ENCODE data around the gene HELZ2.

Gene HELZ2

GRCh38 chr20:63536997-63537524 lies 37.0 kb downstream of the HELZ2 start, which contains the start of gene PTK6:
PTK6 (minus strand) TSS chr20:63537376; CDS start chr20:63537314, 62 bp downstream.
- DNase-seq = no peak

- DNase-seq = no peak
These were observed 37.6 kb downstream of the HELZ2 start for GRCh38 chr20:63536241-63536977.

GRCh38 chr20:63534831-63535651 lies 39.0 kb downstream of the HELZ2 start:
- no peak for DNase-seq

GRCh38 chr20:63534427-63534830 lies 39.6 kb downstream of the HELZ2 start:
- DNase-seq = no peak

GRCh38 chr20:63533871-63534393 lies 40.1 kb downstream of the HELZ2 start:
- no peak for DNase-seq

- no peak for DNase-seq
These were observed 40.7 kb downstream of the HELZ2 start for GRCh38 chr20:63533388-63533787.

- no peak for DNase-seq
These were observed 41.5 kb downstream of the HELZ2 start for GRCh38 chr20:63532449-63532971.

- no peak for DNase-seq
These were observed 42.2 kb downstream of the HELZ2 start for GRCh38 chr20:63531686-63532448.

GRCh38 chr20:63530788-63531160 lies 43.3 kb downstream of the HELZ2 start:
- no peak for DNase-seq

GRCh38 chr20:63529861-63530787 lies 43.9 kb downstream of the HELZ2 start:
- DNase-seq = no peak

- no peak for DNase-seq
These were observed 44.7 kb downstream of the HELZ2 start for GRCh38 chr20:63529180-63529860.

- DNase-seq = no peak
These were observed 46.9 kb downstream of the HELZ2 start for GRCh38 chr20:63527184-63527583.

- DNase-seq = no peak
These were observed 48.1 kb downstream of the HELZ2 start for GRCh38 chr20:63525971-63526370.

GRCh38 chr20:63525185-63525584 lies 48.9 kb downstream of the HELZ2 start:
- DNase-seq = no peak

Data from NCI-H2227 treated with DMSO at 0.1 percent for 48 hours (cell line).